SK-N-MC (cell line): ENCODE measurements around the gene LDAH.

ENCODE experiments used
- FOXP2 ChIP-seq: optimal IDR thresholded peaks from 2 replicates; pipeline ENCODE3; 2011; ENCODE audit warnings: mild to moderate bottlenecking, moderate library complexity; ENCODE audit not compliant: insufficient read depth; ENCODE audit errors: extremely low read length, control extremely low read depth
- POLR2AphosphoS5 ChIP-seq: IDR thresholded peaks from 2 replicates; pipeline ENCODE4 v1.6.1; 2012; ENCODE audit warnings: mild to moderate bottlenecking, low read depth, low read length, borderline replicate concordance

- TF ChIP-seq POLR2AphosphoS5 (no peak), FOXP2 (no peak)
These were observed 59.8 kb downstream of the LDAH start for GRCh38 chr2:20762945-20763683.
